C1 segment of cervical spinal cord (tissue), 14 donors: Measurements from ENCODE around the gene ARFGEF3.
"Not testable (repeated sequence)": the region's sequence is repeated elsewhere in the genome, so short reads cannot be mapped to it uniquely, and the experiment has no call there.

Source experiments
- DNase-seq, 14 donors: peaks; one replicate each; lab custom pipeline; 2025; lab: John Stamatoyannopoulos, UW

Gene ARFGEF3

DNA sequence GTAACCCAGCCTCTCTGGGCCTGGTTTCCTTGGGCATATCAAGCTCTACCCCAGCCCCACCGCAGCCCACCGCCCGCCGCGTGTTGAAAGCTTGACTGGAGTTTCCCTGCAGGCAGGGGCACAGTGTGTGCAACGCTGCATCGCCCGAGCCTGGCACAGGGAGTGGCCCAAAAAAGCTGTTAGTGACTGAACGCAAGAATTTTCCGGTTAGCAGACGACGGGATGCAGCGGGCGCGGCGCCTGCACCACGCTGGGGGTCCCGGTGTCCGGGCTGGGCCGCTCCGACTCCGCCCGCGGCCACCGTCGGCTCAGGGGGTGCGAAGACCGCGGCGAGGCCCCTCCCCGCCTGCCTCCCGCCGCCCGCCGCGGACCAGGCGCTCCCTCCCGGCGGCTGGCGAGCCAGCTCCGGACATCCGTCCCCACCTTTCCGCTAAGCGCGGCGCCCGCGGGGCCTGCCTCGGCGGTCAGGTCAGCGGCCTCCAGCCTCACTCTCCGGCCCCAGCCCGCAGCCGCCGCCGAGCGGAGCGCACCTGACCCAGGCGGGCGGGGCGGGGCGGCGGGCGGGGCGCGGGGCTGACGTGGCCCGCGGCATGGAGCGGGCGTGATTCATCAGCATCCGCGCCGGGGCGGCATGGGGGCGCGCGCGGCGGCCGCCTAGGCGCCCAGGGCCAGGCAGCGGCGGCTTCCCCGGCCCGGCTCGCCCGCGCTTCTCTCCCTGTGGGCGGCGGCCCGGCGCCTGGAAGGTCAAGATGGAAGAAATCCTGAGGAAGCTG, at the start of gene ARFGEF3:
ARFGEF3 (plus strand) TSS at position 602 of the 773 bp plus-strand sequence; CDS start at position 750, 148 bp downstream.
- DNase-seq, result peak in 11 of 14 donors; percentile 36 to 80 (median 61)

GRCh38 chr6:138113588-138114210, 48.0 kb upstream of the ARFGEF3 start:
- no peak for DNase-seq

DNA sequence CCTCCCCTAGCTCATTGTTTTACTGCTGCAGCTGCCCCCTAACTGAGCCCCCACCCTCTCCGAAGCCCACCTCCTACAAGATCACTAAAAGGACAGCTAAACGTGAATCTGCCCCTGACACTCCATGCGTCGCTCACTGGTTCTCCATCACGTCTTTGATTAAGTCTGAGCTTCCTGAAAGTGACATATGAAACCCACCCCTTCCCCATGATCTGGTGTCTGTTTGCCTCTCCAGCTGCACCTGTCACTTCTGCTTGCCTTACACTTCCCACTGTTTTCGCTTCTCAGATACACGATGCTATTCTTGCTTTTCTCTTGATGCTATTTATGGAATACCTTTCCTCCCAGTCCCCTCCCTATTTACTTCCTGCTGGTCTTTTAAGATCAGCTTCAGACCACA, 46.5 kb upstream of the ARFGEF3 start:
- no peak for DNase-seq

DNA sequence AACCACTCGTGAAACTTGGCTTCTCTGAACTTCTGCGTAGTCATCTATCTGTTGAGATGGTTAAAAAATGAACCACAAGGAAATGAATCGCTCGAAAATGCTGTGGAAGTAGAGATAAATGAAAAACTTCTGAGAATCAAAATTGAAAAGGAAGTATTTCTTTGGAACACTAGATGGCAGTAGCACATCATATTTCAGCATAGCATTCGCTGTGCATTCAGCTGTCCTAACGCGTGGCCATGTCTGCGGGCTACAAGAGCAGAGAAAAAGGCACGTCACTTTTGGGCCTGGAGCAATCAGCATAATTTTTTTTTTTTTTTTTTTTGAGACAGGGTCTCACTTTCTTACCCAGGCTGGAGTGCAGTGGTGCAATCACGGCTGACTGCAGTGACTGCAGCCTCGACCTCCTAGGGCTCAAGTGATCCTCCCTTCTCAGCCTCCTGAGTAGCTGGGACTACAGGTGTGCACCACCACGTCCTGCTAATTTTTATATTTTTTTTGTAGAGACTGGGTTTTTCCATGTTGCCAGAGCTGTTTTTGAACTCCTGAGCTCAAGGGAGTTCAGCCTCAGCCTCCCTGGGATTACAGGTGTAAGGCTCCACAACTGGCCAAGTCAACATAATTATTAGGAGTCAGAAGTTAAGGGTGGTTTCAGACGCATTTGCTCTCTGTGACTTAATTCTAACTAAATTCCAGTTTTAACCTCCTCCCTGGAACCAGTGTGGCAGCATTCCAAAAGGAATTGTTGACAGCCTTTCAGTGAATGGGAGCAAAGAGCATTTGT, 45.7 kb upstream of the ARFGEF3 start:
- peak in 5 of 14 donors; percentile 5 to 59 (median 11) for DNase-seq

- no peak for DNase-seq
Measured at GRCh38 chr6:138116661-138116999, 45.1 kb upstream of the ARFGEF3 start.

- DNase-seq, result no peak
Measured at GRCh38 chr6:138117376-138117914, 44.3 kb upstream of the ARFGEF3 start.

- not testable (repeated sequence) for DNase-seq
Measured at GRCh38 chr6:138119229-138119628, 42.5 kb upstream of the ARFGEF3 start.

DNA sequence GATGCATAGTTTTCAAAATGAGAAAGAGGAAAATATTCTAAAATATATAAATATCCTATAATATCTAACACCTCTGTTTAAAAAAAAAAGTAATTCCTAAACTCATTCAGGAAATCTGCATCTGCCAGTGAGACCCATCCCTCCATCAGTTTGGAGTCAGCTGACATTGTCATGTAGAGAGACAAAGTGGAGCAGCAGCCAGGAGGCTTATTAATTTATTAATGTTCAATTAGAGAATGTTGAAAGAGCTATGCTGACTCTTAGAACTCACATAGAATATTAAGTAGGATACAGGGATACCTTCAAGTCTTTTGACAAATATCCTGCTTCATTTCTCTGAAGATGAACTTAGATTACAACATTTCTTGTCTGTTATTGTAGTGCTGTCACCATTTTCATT, 41.8 kb upstream of the ARFGEF3 start:
- no peak for DNase-seq

GRCh38 chr6:138124096-138124495, 37.6 kb upstream of the ARFGEF3 start:
- DNase-seq, result no peak

GRCh38 chr6:138128096-138128495, 33.6 kb upstream of the ARFGEF3 start:
- DNase-seq, result no peak

DNA sequence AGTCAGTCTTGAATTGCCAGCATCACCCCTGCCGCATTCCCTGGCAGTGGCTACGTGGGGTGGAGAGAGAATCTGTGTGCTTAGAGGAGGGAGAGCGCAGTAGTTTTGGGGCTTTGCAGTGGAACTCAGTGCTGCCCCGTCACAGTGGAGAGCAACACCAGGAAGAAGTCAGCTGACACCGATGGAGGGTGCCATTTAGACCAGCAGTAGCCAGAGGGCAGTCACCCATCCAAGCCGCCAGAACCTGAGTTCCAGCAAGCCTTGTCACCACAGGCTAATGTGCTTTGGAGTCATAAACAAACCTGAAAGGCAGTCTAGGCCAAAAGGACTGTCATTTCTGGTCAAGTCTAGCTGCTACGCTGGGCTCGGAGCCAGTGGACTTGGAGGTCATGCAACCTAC, 32.5 kb upstream of the ARFGEF3 start:
- DNase-seq, result no peak

DNA sequence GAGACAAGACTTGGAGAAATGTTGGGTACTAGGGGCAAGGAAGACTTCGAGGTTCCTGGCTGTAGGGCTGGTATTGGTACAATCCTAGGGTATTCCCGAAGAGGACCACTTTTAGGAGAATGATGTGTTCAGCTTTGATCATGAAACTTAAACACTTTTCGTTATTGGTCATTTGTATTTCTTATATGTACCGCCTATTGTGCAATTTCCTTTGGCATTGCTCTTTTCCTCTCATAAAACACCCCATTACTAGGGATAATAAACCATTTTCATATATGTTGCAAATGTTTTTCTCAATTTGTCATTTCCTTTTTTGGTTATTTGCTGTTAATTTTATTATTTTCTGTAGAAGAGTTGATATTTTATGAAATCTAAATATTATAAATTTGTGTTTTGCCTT, 18.9 kb upstream of the ARFGEF3 start:
- DNase-seq, result no peak

DNA sequence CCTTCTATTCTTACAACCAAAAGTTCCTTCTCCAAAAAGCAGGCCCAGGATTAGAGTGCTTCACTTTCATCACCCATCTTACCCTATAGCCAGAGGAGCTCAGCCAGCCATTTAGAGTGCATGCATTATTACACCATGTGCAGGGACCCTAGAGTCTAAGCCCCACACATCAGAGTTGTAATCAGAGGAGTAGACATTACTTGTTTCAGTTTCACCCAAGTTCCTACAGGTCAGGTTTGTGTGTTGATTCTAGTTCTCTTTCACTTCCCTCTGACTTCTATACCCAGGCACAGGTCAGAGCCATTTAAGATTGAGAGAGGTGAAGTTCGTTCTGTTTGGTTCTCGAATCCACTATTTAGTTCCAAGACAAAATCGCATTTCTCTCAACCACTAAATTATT, 16.3 kb upstream of the ARFGEF3 start:
- no peak for DNase-seq

- no peak for DNase-seq
Measured at GRCh38 chr6:138146544-138146943, 15.2 kb upstream of the ARFGEF3 start.

DNA sequence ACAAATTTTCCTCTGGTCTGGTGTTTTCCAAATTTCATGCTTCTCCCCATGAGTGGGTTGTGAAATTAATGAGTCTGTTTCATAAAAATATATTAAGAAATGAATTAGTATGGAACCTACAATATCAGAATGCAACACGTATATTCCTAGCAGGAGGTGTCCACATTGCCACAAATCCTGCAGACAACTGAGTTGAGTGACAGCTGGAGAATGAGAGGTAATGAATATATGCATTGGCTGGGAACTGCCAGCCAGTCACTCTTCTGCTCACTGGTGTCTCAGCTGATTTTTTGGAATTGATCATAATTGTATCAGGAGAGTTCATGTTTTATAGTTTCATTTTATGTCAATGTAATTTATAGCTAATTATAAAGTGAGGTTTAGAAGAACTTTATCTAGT, 6.3 kb upstream of the ARFGEF3 start:
- DNase-seq, result peak in 1 of 14 donors; percentile 57

- peak in 1 of 14 donors; percentile 76 for DNase-seq
Measured at GRCh38 chr6:138157986-138158638, 3.6 kb upstream of the ARFGEF3 start.

DNA sequence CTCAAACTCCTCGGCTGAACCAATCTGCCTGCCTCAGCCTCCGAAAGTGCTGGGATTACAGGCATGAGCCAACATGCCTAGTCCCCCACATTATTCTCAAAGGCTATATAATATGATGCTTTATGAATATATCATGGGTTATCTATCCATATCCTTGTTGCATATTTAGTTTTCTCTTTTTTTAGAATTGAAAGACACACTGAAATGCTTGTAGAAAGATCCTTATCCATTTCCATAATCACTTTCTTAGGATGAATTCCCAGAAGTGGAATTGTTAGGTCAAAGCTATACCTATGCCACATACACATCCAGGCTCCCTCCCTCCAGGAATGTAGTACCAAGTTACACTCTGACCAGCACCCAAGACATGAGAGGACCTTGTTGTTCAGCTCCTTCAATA, 2.5 kb upstream of the ARFGEF3 start:
- peak in 1 of 14 donors; percentile 51 for DNase-seq

DNA sequence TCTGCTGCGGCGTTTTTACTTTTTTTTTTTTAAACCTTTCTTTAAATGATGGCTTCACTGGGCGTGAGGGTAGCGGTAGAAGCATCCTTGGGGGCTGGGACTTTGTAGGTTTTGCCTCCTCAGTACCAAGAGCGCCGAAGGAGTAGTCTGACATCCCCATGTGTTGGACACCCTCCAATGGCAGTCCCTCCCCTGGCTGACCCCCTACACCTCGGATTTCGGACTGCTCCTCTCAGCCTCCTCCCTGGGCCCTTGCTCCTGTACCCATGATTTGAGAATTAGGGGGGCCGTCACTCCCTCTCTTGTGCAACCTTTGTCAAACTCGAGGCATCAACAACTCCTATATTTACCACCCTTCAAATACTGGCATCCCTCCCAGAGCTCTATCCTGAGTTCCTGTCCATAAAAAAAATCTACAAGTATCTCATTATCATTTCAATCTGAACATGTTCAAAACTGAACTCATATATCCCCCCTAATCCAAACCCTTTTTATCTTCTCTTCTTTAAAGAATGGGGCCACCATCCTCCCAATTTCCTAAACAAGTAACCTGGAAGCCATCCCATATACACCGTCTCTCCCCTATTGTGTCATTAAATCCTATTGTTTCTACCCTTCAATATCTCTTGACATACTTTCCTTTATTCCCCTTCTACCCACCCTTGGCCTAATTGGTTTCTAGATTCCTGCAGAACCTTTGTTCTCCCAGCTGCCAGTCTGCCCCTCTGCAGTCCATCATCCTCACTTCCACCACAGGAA, 1.2 kb upstream of the ARFGEF3 start:
- peak in 1 of 14 donors; percentile 66 for DNase-seq

- peak in 1 of 14 donors; percentile 71 for DNase-seq
Measured at GRCh38 chr6:138161088-138161337, 726 bp upstream of the ARFGEF3 start.

- peak in 6 of 14 donors; percentile 32 to 72 (median 58) for DNase-seq
Measured at GRCh38 chr6:138162111-138162954, 594 bp downstream of the ARFGEF3 start.
